ENCODE data around the gene BHLHA15.

BHLHA15 gene

DNA sequence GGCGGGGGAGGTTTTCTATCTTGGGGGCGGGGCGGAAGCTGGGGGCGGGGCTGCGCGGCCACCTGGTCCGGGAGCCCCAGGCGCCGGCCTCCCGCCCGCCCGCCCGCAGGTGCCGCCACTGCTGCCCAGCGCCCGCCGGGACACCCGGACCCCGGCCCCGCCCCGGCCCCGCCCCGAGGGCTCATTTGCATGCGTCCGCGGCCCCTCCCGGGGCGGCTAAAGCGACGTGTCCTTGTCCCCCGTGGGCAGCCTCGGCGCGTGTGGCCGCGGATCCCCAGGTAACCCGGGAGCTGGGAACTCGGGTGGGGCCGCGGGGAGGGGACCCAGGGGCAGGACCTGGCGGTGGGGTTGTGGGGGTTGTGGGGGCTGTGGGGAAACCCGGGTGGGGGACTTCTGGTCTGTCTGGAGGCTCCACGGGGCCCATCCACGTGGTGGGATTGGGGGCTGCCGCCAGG lies at the start of gene BHLHA15:
TSS of gene BHLHA15 (plus strand) at position 219 of the 455 bp plus-strand sequence. CDS start 871 bp downstream, outside the sequence.
- in situ Hi-C loops (cut with MboI; ENCODE audit: low sequenced_read_pairs), result no loop called here

DNA sequence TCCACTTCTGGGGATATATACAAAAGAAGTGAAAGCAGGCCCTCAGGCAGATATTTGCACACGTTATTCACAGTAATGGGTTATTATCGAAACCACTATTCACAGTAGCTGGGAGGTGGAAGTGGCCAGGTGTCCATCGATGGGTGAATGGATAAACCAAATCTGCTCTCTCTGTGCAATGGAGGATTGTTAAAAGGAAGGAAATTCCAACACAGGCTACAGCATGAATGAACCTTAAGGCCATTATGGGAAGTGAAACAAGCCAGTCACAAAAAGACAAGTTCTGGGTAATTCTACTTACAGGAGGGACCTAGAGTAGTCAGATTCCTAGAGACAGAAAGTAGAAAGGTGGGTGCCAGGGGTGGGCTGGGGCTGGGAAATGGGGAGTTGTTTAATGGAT lies 48.5 kb upstream of the BHLHA15 start:
- in situ Hi-C loops (cut with MboI; ENCODE audit: low sequenced_read_pairs), result no loop called here

DNA sequence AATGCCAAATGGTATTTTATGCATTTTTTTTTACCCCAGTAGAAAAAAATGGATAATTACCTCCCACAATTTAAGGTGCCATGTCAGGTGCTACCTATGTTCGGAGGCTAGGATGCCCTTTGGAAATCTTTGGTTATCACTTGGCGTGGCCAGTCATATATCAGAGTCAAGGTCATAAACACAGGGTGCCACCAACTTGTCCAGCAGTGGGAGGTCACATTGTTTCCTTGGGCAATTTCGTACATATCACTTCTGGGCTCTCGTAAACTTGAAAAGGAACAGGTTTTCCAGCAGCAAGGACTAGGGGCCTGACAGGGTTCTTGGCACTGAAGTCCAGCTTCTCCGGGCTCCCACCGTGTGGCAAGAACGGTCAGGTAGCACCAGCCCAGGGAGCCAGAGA lies 48.0 kb upstream of the BHLHA15 start:
- in situ Hi-C loops (cut with MboI; ENCODE audit: low sequenced_read_pairs), result no loop called here

DNA sequence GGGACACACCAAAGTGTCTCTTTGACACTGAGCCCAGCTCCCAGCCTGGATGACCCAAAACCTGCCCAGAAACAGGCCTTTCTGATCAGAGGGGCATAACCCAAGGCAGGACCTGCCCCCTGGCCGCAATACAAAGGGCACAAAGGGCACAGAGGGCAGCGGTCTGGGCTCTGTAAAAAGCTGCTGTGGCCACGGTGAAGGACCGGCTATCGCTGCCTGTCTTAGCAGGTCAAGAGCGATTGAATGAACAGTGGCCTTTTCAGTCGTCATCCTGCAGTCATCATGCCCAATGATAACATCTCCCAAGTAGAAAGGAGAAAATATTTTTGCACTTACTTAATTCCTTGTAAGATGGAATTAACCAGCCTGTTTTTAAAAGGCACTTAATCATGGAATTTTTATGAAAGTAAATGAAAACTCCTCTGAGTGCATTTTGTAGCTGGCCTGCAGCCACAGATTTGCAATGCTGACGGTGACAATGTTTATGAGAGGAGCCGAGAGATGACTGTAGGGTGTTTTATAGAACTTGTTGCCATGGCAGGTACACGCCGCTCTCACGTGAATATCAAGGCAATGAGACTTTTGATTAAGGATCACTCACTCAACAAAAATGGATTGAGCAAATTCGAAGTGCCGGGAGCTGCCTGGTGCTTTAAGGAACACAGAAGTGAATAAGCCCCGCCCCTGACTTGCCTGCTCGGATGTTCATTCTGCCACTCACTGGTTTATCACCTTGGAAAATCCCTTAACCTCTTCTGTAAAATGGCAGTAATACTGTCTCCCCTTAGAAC lies 47.3 kb upstream of the BHLHA15 start:
- in situ Hi-C loops (cut with MboI; ENCODE audit: low sequenced_read_pairs), result no loop called here

DNA sequence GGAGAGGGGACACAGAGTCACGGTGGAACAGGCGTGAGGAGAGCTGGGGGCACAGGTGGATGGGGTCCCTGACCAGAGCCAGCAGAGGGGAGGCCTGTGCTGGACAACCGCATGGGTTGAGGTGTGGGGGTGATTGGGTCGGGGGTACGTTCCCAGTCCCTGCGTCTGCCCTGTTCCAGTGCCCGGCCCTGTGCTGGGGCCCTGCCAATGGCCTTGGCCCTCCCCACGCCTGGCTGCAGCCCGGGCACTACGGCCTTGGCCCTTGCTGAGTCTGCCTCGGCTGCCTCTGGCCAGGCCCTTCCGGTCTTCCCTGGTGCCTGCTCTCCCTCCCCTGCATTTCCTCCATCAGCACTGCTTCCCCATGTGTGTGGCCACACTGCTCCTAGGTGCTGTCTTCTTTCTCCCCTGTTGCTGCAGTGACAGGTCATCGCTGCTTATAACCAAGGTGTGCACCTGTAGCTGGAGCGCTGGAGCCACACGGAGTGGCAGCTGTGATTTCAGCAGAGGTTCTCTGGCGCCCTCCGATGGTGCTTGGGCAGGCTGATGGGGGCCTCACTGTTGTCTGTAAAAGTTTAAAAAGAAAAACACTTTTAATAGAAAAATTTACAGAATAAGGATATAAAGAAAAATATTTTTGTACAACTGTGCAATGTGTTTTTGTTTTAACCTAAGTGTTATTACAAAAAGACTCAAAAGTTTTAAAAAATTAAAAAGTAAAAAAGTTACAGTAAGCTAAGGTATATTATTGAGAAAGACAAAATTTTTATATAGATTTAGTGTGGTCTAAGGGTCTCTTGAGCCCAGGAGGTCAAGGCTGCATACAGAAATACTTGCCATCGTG lies 45.2 kb upstream of the BHLHA15 start:
- in situ Hi-C loops (cut with MboI; ENCODE audit: low sequenced_read_pairs), result no loop called here

DNA sequence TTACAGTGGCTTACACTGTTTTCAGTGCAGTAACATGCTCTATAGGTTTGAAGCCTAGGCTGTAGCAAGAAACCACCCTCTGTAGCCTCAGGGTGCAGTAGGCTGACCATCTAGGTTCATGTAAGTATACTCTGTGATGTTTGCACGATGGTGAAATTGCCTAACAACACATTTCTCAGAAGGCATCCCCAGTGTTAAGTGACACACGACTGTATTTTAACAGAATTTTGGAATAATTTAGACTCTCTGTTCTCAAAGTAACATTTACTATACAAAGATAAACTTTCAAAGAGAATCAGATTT lies 44.6 kb upstream of the BHLHA15 start:
- in situ Hi-C loops (cut with MboI; ENCODE audit: low sequenced_read_pairs), result no loop called here

DNA sequence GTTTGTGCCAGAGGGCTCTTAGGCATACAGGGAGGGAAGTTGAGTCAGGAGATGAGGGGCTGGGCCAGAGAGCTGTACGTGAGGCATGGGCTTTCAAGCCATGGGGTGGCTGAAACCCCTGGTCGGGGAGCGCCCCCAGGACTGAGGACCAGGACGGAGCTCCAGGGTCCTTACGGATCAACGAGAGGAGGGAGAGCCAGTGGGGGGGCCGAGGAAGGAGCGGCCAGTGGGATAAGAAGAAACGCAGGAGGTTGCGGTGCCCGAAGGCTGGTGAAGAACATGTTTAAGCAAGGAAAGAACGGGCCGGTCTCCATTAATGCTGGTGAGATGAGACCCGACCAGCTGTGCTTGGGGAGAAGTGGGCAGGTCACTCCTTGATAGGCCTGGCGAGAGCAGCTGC lies 43.6 kb upstream of the BHLHA15 start:
- in situ Hi-C loops (cut with MboI; ENCODE audit: low sequenced_read_pairs), result no loop called here

DNA sequence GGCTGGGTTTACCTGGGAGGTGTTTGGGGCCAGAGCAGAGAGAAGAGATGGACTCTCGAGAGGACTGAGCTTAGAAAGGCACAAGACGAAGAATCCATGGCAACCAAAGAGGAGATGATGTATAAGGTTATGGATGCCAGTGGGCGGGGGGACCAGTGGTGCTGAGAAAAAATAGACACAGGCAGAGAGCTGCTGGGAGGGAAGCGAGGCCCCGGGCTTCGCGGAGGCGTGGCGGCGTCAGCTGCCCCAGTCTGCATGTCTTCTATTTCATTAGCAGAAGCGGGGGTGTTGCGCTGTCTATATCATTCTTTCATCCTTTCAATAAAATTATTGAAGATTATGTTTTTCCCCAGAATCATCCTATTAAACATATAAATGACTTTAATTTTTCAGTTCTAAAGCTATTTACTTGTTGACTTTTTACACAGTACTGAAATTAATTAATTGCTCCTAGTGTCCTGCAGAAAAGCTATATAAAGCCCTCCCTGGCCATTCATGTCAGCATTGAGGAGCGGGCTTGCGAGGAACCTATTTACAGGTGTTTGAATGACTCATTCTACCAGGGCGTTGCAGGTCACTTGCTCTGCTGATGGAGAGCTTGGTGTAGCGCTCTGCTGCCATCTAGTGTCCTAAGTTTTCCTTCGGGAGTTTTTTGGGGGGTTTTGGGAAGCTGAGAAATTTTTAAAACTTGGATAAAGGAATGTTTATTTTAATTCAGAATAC lies 42.9 kb upstream of the BHLHA15 start:
- in situ Hi-C loops (cut with MboI; ENCODE audit: low sequenced_read_pairs), result no loop called here

DNA sequence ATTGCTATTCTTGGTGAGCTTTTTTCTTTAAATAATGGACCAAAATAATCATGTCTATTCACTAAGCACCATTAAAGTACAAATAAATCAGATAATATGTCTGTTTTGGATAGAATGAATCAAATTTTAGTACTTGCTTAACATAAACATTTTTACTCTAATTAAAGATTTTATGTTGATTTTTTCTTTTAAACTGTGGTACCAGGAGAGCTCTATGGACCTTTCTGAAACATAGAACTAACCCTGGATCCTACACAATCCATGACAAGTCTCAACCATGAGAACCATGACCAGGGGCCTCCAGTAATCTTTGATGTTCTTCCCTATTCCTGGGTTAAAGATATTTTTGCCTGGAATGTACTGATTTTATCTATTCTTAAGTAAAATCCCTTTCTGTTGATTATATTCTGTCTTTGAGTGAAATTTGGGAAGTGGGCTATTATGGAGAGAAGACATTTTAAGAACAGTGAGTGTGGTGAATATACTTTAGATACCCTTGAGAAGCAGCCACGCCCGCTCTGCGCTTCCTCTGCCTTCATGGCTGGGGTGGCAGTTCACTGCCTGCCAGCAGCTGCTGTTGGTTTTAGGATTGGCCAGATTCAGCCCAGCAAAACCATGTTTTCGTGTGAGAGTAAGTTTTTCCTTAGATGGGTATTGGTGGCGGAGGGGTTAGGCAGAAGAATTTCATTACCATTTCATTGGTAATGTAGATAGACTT lies 42.2 kb upstream of the BHLHA15 start:
- in situ Hi-C loops (cut with MboI; ENCODE audit: low sequenced_read_pairs), result no loop called here

DNA sequence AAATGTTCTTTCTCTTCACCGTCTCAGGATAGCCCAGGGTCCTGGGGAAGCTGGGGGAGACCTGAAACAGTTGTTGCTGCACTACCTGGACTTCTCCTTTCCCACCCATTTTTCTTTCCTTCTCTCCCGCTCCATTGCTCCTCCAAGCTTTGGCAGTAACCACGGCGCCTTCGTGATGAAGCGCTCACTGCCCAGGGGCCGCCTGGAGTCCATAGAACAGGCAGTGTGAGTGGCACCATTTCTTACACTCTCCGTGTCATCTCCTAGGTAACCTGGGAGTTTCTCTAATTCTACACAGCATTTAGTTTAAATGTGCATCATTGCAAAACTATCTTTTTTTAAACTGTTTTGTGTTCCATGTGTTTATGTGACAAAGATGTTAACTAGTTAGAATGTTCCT lies 40.3 kb upstream of the BHLHA15 start:
- in situ Hi-C loops (cut with MboI; ENCODE audit: low sequenced_read_pairs), result no loop called here

DNA sequence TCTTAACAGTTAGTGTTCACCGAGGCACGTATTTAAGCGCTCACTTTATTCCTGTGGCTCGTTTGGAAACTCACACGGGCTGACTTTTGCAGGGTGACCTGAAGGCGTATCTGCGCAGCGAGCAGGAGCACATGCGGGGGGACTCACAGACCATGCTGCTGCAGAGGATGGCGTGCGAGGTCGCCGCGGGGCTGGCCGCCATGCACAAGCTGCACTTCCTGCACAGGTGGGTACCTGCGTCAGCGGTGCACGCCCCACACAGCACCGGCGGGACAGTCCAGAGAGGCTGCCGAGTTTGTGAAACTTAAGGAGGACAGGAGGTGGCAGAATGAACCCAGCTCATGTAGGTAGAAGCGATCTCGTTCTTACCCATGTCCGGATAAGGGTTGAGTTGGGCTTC lies 39.8 kb upstream of the BHLHA15 start:
- in situ Hi-C loops (cut with MboI; ENCODE audit: low sequenced_read_pairs), result no loop called here

DNA sequence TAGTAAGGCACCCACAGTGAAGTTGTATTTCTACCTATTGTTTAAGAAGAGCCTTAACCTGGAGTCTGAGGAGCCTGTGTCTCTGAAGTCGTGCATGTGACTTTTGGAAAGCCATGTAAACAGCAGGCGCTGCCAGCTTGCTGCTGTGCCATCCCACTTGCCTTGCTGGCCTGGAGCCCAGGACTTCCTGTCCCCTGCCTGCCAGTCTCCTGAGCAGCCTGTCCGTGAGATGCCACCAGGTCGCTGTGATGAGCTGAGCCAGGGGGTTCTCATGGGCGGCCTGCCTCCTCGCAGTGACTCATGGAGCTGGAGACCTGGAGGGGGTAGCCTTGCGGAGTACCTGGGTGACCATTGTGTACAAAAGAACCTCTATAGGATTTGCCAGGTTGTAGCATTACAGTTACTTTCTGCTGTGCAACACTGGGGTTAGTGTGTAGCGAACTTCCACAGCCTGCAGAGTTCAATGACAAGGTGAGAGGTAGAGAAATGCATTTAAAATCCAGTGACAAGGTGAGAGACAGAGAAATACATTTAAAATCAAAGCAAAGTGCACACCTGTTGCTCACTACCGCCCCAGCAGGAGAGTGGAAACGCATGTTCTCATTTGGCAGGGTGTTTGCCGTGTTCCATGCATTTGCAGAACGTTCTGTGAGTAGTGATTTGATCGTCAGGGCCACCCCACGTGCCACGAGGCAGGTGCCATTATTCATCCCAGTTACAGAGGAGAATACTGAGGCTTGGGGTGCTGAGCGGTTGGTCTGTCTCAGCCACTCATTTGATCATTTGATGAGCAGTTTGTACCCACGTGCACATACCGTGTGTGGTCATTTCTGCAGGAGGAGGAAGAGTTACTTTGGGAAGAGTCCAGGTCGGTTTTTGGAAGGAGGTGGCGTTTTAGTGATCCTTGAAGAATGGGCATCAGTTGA lies 36.6 kb upstream of the BHLHA15 start:
- in situ Hi-C loops (cut with MboI; ENCODE audit: low sequenced_read_pairs), result no loop called here

DNA sequence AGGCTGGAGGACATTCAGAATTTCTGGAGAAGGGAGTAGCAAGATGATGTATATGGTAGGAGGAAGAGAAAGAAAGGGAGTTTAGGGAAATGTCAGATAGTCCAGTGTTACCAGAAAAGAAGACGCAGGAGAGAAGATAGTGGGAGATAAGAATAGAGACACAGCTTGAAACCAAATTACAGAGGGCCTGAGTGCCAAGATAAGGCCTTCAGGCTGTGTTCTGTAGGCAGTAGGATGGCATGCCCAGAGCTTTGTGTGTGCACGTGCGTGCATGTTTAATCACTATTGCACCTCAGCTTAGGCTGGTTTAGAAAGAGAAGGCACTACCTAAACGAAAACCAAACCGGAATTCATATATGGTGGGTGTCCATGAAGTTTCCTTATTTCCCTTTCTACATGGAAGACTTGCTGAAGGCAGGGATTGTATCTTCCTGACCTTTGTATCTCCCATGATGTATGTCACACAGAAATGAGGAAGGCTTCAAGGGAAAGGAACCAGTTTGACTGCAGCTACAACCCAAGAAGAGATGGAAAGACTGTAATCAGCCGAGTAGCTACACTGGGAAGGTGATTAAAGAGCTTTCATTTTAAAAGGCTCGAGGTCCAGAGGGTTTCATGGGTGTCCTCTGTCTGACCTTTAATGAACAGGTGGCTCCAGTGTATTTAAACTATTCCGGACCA lies 35.8 kb upstream of the BHLHA15 start:
- in situ Hi-C loops (cut with MboI; ENCODE audit: low sequenced_read_pairs), result no loop called here

DNA sequence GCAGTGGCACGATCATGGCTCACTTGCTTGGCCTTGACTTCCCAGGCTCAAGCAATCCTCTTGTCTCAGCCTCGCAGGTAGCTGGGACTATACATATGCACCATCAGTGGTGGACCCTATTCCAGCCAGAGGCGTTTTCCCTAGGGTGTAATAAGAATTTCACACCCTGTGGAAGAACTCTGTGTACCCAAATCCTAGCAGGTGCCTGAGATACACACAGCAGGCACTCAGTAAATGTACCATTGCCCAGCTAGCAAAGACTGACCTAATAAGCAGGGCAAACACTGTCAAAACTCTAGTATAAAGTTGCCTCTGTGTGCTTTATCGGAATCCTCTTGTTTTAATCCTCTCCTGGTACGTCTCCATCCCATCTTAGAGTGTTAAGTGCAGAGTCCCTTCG lies 33.7 kb upstream of the BHLHA15 start:
- in situ Hi-C loops (cut with MboI; ENCODE audit: low sequenced_read_pairs), result no loop called here

DNA sequence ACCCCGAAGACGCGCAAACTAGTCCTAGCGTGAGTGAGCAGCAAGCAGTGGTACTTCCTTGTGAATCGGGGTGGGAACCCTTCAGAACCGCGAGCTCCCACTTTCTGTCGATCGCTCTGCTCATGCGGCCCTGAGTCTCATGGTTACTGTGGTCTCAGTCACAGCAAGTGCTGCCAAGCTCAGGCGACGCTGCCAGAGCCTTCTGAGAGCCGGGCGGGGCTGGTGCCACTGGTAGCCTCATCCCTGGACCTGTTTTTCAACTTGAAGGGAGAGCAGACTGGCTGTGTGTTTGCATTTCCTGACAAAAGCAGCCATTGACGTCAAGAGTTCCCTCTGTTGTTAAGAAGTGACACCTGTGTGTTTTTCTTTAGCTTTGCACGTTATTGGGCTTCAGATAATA lies 32.9 kb upstream of the BHLHA15 start:
- in situ Hi-C loops (cut with MboI; ENCODE audit: low sequenced_read_pairs), result no loop called here

DNA sequence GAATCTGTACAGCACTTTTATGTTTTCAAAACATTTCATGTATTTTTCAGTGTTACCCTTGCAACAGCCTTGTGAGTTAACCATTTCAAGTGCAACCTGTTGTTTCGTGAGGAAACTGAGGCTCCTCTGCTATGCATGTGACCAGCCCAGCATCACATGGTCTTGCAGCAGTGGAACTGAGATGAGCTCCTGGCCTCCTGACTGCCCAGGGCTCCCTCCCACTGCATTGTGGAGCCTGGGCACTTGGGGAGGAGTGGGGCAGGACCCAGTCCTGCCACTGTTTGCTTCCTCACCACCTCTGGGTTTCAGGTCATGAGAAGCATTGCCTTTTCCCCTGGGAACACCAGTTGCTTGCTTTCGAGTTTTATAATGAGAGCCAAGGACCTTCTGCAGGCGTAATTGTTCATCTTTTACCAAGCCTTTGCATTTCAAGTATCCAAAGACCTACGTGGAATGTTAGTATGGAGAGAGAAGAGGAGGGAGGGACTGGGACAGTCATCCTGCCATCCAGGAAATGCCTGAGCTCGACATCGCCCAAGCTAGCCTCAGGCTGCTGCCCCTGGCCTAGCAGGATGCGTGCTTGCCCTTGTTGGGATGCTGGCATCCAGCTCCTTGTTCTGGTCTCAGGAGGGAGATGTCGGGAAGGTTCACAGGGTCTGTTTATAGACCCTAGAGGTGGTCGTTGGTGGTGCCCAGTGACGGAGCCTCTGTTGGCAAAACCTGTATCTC lies 32.3 kb upstream of the BHLHA15 start:
- in situ Hi-C loops (cut with MboI; ENCODE audit: low sequenced_read_pairs), result no loop called here

DNA sequence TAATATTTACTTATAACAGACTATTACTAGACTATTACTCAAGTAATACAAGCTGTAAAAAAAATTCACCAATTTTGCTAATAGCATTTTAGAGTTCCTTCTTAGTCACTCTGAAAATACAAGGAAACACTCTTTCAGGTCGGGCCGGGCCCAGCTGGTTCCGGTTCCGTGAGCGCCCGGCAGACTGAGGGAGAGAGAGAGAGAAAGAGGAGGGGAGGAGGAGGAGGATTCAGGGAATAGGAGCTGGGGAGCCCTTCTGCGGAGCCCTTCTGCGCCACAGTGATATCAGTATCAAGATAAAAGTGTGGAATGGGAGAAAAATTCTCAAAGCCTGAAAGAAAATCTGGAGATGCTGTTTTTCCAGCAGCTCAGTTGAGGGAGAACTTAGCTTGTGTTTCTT lies 30.5 kb upstream of the BHLHA15 start:
- in situ Hi-C loops (cut with MboI; ENCODE audit: low sequenced_read_pairs), result no loop called here

DNA sequence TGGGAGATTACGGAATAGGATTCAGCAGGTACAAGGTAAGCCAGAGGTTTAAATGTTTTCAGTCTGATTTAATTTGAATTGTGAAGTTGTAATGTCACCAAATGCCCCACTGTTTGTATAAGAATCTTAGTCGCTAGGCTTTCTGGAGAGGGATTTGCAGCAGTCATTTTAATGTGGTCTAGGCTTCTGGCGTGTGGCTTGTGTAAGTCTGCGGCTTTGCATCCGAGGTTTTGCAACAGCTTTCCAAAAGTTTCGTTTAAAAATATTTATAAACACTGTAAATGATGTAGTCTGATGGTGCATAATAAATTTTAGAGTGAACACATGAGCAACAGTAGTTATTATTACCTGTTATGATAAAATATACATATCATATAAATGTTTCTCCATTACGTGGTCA lies 26.1 kb upstream of the BHLHA15 start:
- in situ Hi-C loops (cut with MboI; ENCODE audit: low sequenced_read_pairs), result no loop called here
